Measurements from ENCODE around the gene XKR8. TPM values are rescaled to one million over a fixed set of nuclear protein-coding genes. Genes with fewer than 3 reads are reported as not detected.

Gene XKR8
- total RNA-seq, 2 experiments from 2014 or later, result 8.0 TPM

GRCh38 chr1:27938488-27938887 is 21.3 kb upstream of the XKR8 start:
- Mint-ChIP-seq H3K27ac (no peak overlapping the region), H3K36me3 (ENCODE audit: low read depth) (no peaks in the 10 kb centered on the region), H3K9me3 (ENCODE audit: insufficient read depth) (no peaks in the 10 kb centered on the region), H3K27me3 (ENCODE audit: low read depth) (peaks cover 13% of the 10 kb centered on the region), H3K4me1 (ENCODE audit: low read depth) (peaks cover 44% of the 10 kb centered on the region), H3K4me3 (no peak overlapping the region)
- DNase-seq (no peak), ATAC-seq (no peak)
- ChIA-PET POLR2A (no interaction called here), CTCF (interaction anchor here (0.9 to 4.3 kb wide), 9 partner anchors 15 to 80 kb away, joined by 3 to 38 read pairs (median 5); partner anchors contain the start of gene XKR8)

GRCh38 chr1:27940297-27940696 is 19.5 kb upstream of the XKR8 start:
- DNase-seq (peak; percentile 83), ATAC-seq (peak; percentile 81)
- Mint-ChIP-seq H3K36me3 (ENCODE audit: low read depth) (no peaks in the 10 kb centered on the region), H3K27me3 (ENCODE audit: low read depth) (peaks cover 8% of the 10 kb centered on the region), H3K4me1 (ENCODE audit: low read depth) (peaks cover 42% of the 10 kb centered on the region), H3K4me3 (no peak overlapping the region), H3K9me3 (ENCODE audit: insufficient read depth) (no peaks in the 10 kb centered on the region), H3K27ac (peak overlapping the region; percentile 28)
- ChIA-PET CTCF (interaction anchor here (0.6 to 4.3 kb wide), 29 partner anchors 8 to 229 kb away, joined by 3 to 38 read pairs (median 4); partner anchors contain the start of genes EYA3 and STX12), POLR2A (no interaction called here)

DNA sequence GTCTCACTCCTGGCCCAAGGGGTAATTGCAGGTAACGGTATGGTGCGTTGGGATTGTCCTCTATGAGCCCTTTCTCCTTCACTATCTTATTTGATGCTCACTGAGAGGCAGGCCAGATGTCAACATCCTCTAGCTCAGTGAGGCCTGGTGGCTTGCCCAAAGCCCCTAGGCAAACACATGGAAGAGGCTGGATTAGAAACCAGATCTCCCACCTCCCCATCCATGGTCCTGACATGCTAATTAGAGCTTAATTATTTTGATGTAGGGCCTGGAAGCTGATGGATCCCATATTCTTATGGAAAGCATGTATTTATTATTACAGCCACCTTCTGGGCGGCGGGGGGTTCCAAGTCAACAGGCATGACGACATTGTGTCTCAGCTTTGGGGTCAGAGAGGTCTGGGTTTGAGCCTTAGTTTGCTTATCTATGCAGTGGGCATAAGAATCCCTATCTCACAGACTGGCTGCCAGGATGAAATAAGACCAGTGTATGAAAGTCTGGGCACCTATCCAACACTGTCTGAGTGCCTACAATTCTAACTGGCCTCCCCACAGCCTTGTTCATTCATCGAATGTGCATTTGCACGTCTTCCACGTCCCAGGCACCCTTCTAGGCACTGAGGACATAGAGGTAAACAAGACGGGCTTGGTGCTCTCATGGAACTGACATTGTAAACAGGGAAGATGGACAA is 18.8 kb upstream of the XKR8 start:
- H3K27ac Mint-ChIP-seq, result peak overlapping the region; percentile 39
- ChIA-PET POLR2A (interaction anchor here (0.7 kb wide), 1 partner anchor 19 kb away, joined by 3 read pairs; the partner anchor contains the start of gene XKR8), CTCF (interaction anchor here (0.5 to 4.3 kb wide), 31 partner anchors 9 to 564 kb away, joined by 3 to 38 read pairs (median 4); partner anchors contain the start of genes EYA3 and STX12)
- H3K4me3 Mint-ChIP-seq, result no peak overlapping the region
- peaks cover under 1% of the 10 kb centered on the region for H3K27me3 Mint-ChIP-seq (ENCODE audit: low read depth)
- peaks cover 37% of the 10 kb centered on the region for H3K4me1 Mint-ChIP-seq (ENCODE audit: low read depth)
- ATAC-seq (no peak), DNase-seq (no peak)
- H3K9me3 Mint-ChIP-seq (ENCODE audit: insufficient read depth), result no peaks in the 10 kb centered on the region
- no peaks in the 10 kb centered on the region for H3K36me3 Mint-ChIP-seq (ENCODE audit: low read depth)

DNA sequence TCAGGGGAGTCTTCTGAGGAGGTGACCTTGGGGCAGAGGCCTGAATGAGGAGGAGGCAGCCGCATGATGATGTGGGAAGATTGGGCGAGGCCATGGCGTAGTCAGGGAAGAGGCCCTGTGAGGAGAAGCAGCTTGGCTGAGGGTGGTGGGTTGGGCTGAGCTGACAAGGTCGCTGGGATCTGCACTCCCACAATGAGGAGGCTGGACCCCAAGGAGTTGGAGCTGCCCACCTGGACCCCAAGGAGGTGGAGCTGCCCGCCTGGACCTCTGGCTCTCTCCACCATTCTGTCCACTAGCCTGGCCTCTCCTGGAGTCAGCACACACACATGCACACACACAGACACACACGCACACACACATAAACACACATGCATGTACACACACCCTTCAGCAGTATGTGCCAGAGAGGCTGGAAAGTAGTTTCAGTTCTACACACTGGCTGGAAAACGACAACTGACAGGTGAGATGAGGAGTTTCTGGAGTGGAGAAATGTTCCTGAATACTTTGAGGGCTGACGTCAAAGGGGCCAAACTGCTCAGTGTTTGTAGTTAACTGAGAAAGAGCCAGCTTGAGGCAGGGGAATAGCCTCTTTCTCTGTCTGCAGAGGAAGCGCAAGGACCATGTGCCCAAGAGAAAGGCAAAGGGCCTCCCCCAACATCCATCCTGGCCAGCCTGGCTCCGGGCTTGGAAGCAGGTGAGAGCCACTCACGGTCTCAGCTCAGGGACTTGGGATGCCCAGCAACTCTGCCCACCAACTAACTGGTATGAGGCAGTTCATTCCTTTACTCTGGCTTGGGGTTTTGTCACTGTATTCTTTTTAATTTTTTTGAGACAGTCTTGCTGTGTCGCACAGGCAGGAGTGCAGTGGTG is 17.9 kb upstream of the XKR8 start:
- CTCF ChIA-PET, result interaction anchor here (0.6 to 2.4 kb wide), 6 partner anchors 16 to 267 kb away, joined by 3 to 10 read pairs (median 4); partner anchors contain the start of gene EYA3
- no peak for ATAC-seq
- Mint-ChIP-seq H3K4me3 (no peak overlapping the region), H3K27ac (peak overlapping the region; percentile 7), H3K9me3 (ENCODE audit: insufficient read depth) (no peaks in the 10 kb centered on the region), H3K4me1 (ENCODE audit: low read depth) (peaks cover 39% of the 10 kb centered on the region), H3K27me3 (ENCODE audit: low read depth) (no peaks in the 10 kb centered on the region), H3K36me3 (ENCODE audit: low read depth) (no peaks in the 10 kb centered on the region)
- no peak for DNase-seq
- POLR2A ChIA-PET, result no interaction called here

- POLR2A ChIA-PET, result interaction anchor here (1.0 kb wide), 1 partner anchor 29 kb away, joined by 3 read pairs; no protein-coding TSS in a partner anchor
- peak overlapping the region; percentile 49 for H3K27ac Mint-ChIP-seq
Observed at GRCh38 chr1:27945020-27945419, 14.8 kb upstream of the XKR8 start.

GRCh38 chr1:27949027-27949426 is 10.7 kb upstream of the XKR8 start:
- ATAC-seq, result no peak
- ChIA-PET CTCF (no interaction called here), POLR2A (no interaction called here)
- peaks cover 2% of the 10 kb centered on the region for H3K27me3 Mint-ChIP-seq (ENCODE audit: low read depth)
- H3K27ac Mint-ChIP-seq, result no peak overlapping the region
- no peak for DNase-seq
- H3K4me3 Mint-ChIP-seq, result no peak overlapping the region
- H3K36me3 Mint-ChIP-seq (ENCODE audit: low read depth), result no peaks in the 10 kb centered on the region
- H3K9me3 Mint-ChIP-seq (ENCODE audit: insufficient read depth), result no peaks in the 10 kb centered on the region
- peaks cover 4% of the 10 kb centered on the region for H3K4me1 Mint-ChIP-seq (ENCODE audit: low read depth)

More at GRCh38 chr1:27945020-27945419, 14.8 kb upstream of the XKR8 start:
- ATAC-seq, result no peak
- no peaks in the 10 kb centered on the region for H3K27me3 Mint-ChIP-seq (ENCODE audit: low read depth)
- CTCF ChIA-PET, result interaction anchor here (0.8 to 1.1 kb wide), 3 partner anchors 16 to 263 kb away, joined by 3 to 4 read pairs (median 4); no protein-coding TSS in a partner anchor
- DNase-seq, result no peak
- H3K36me3 Mint-ChIP-seq (ENCODE audit: low read depth), result no peaks in the 10 kb centered on the region
- no peak overlapping the region for H3K4me3 Mint-ChIP-seq
- H3K4me1 Mint-ChIP-seq (ENCODE audit: low read depth), result peaks cover 25% of the 10 kb centered on the region
- H3K9me3 Mint-ChIP-seq (ENCODE audit: insufficient read depth), result no peaks in the 10 kb centered on the region

DNA sequence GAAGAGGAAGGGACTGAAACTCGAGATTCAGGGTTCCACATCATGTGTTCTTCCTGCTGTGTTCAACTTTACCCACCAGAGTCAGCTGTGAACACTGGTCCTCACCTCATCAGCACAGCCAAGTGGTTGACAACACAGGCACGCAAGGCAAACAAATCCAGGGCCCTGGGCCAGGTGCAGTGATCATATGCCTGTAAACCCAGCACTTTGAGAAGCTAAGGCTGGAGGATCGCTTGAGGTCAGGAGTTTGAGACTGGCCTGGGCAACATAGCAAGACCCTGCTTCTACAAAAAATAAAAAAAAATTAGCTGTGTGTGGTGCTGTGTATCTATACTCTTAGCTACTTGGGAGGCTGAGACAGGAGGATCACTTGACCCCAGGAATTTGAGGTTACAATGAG is 8.4 kb upstream of the XKR8 start:
- DNase-seq (no peak), ATAC-seq (no peak)
- Mint-ChIP-seq H3K36me3 (ENCODE audit: low read depth) (no peaks in the 10 kb centered on the region), H3K27ac (no peak overlapping the region), H3K27me3 (ENCODE audit: low read depth) (peaks cover 9% of the 10 kb centered on the region), H3K9me3 (ENCODE audit: insufficient read depth) (no peaks in the 10 kb centered on the region), H3K4me3 (no peak overlapping the region), H3K4me1 (ENCODE audit: low read depth) (peaks cover 2% of the 10 kb centered on the region)
- ChIA-PET POLR2A (no interaction called here), CTCF (interaction anchor here (1.1 to 3.4 kb wide), 4 partner anchors 9 to 93 kb away, joined by 3 to 11 read pairs (median 4); partner anchors contain the start of gene XKR8)

DNA sequence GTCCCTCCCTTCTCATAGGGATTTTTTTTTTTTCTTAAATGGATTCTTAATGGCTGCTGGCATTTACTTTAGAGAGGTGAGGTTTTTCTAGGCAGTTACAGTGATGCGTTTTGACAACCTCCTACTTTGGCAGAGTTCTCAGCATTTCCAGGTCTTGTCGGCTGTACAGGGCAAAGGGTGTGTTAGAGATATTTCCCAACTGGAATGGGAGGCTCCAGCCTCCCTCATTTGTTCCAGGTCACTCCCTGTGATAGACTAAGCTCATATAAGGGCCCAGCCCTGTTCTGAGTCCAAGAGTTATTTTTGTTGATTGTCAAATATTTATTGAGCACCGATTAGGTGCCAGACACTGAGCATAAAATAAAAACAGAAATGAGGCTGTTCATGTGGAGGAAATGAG is 7.6 kb upstream of the XKR8 start:
- Mint-ChIP-seq H3K4me1 (ENCODE audit: low read depth) (no peaks in the 10 kb centered on the region), H3K4me3 (no peak overlapping the region), H3K27ac (no peak overlapping the region), H3K9me3 (ENCODE audit: insufficient read depth) (no peaks in the 10 kb centered on the region), H3K27me3 (ENCODE audit: low read depth) (peaks cover 9% of the 10 kb centered on the region), H3K36me3 (ENCODE audit: low read depth) (no peaks in the 10 kb centered on the region)
- ChIA-PET POLR2A (no interaction called here), CTCF (interaction anchor here (1.3 to 3.4 kb wide), 2 partner anchors 8 to 11 kb away, joined by 4 to 11 read pairs; partner anchors contain the start of gene XKR8)
- ATAC-seq, result no peak
- no peak for DNase-seq

DNA sequence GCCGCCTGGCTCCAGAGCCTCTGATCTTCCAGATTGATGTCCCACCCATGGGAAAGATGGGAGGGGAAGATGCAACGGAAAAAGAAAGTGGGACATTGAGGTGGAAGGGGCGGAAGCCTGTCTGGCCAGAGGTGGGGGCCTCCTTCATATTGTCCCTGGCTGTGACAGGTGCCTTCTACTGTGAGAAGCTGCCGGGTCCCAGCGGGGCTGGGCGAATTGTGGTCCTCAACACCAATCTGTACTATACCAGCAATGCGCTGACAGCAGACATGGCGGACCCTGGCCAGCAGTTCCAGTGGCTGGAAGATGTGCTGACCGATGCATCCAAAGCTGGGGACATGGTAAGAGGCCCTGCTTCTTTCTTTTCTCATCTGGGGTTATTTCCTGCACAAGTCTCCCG is 5.6 kb upstream of the XKR8 start:
- Mint-ChIP-seq H3K9me3 (ENCODE audit: insufficient read depth) (no peaks in the 10 kb centered on the region), H3K27ac (no peak overlapping the region), H3K4me3 (no peak overlapping the region), H3K36me3 (ENCODE audit: low read depth) (no peaks in the 10 kb centered on the region), H3K4me1 (ENCODE audit: low read depth) (peaks cover 5% of the 10 kb centered on the region), H3K27me3 (ENCODE audit: low read depth) (peaks cover 9% of the 10 kb centered on the region)
- POLR2A ChIA-PET, result no interaction called here
- no peak for ATAC-seq
- CTCF ChIA-PET, result interaction anchor here (1.4 kb wide), 1 partner anchor 14 kb away, joined by 7 read pairs; no protein-coding TSS in a partner anchor
- DNase-seq, result no peak

- no peak for ATAC-seq
- Mint-ChIP-seq H3K9me3 (ENCODE audit: insufficient read depth) (no peaks in the 10 kb centered on the region), H3K27me3 (ENCODE audit: low read depth) (peaks cover 9% of the 10 kb centered on the region), H3K36me3 (ENCODE audit: low read depth) (no peaks in the 10 kb centered on the region), H3K4me1 (ENCODE audit: low read depth) (peaks cover 7% of the 10 kb centered on the region), H3K4me3 (no peak overlapping the region), H3K27ac (no peak overlapping the region)
- CTCF ChIA-PET, result no interaction called here
- DNase-seq, result no peak
- POLR2A ChIA-PET, result no interaction called here
Observed at GRCh38 chr1:27955076-27955475, 4.7 kb upstream of the XKR8 start.

DNA sequence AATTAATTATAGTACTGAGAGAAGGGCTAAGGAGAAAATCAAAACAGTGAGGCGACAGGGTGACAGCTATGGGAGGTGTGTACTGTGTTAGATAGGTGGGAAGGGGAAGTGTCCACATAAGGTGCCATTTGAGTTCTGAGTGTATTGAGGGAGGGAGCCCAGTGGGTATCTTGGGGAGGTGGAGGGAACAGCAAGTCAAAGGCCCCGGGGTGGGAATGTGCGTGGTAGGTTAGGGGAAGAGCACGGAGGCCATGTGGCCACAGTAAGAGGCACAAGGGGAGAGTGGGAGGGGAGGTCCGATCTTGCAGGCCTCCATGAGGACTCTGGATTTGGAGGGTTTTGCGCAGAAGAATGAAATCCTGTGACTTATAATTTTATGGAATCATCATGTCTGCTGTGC is 3.0 kb upstream of the XKR8 start:
- Mint-ChIP-seq H3K4me1 (ENCODE audit: low read depth) (peaks cover 19% of the 10 kb centered on the region), H3K4me3 (no peak overlapping the region), H3K9me3 (ENCODE audit: insufficient read depth) (no peaks in the 10 kb centered on the region), H3K27me3 (ENCODE audit: low read depth) (peaks cover 9% of the 10 kb centered on the region), H3K27ac (no peak overlapping the region), H3K36me3 (ENCODE audit: low read depth) (no peaks in the 10 kb centered on the region)
- DNase-seq (no peak), ATAC-seq (no peak)
- ChIA-PET CTCF (interaction anchor here (1.4 to 1.8 kb wide), 2 partner anchors 16 to 99 kb away, joined by 4 to 8 read pairs; no protein-coding TSS in a partner anchor), POLR2A (no interaction called here)

All from activated CD8-positive, alpha-beta T cell treated with anti-CD3 and anti-CD28 coated beads, Interleukin-2, amount 10 ng/mL, durations not matched to agents 7 days and 5 days (primary cell).